GM23338 (cell line): ENCODE measurements around the gene EPB41L4A. TPM values are rescaled to one million over a fixed set of nuclear protein-coding genes. Genes with fewer than 3 reads are reported as not detected.

Source experiments
- EZH2phosphoT487 ChIP-seq: fragments of 200-600 bp; sonication (generic); IDR thresholded peaks from one replicate; pipeline ENCODE4 v1.8.1; 2018; ENCODE audit warnings: antibody characterized with exemption; ENCODE audit not compliant: unreplicated experiment
- JUNB ChIP-seq: IDR thresholded peaks from one replicate; pipeline ENCODE4 v1.6.1; 2016; ENCODE audit warnings: antibody characterized with exemption; ENCODE audit not compliant: unreplicated experiment
- NANOG ChIP-seq: IDR thresholded peaks from 2 replicates; pipeline ENCODE4 v1.6.1; 2016; ENCODE audit warnings: antibody characterized with exemption, borderline replicate concordance
- REST ChIP-seq: IDR thresholded peaks from one replicate; pipeline ENCODE4 v1.6.1; 2018; ENCODE audit warnings: antibody characterized with exemption; ENCODE audit not compliant: unreplicated experiment
- STAT1 ChIP-seq: IDR thresholded peaks from one replicate; pipeline ENCODE4 v1.6.1; 2016; ENCODE audit warnings: antibody characterized with exemption; ENCODE audit not compliant: unreplicated experiment
- ZNF114 ChIP-seq: fragments of 250-450 bp; sonication (Bioruptor Pico); IDR thresholded peaks from 2 replicates; pipeline ENCODE4 v1.5.0; 2020; ENCODE audit warnings: mild to moderate bottlenecking, moderate library complexity
- polyA plus RNA-seq: library from polyadenylated mRNA; unstranded; fragments of >200 nt; fragmentation: Nextera tagmentation; extraction: Ambion mirVana; gene quantifications from 2 replicates; pipeline ENCODE4 v1.2.1, GENCODE V29; 2016
- total RNA-seq: library from RNA; depleted of rRNA; stranded (reverse); fragments of >200 nt; shearing (Covaris generic); gene quantifications from 2 replicates; pipeline ENCODE4 v1.2.3, GENCODE V29; 2014
- TF ChIP-seq, protein P1 (sequence below): fragments of 250-450 bp; sonication (Bioruptor Pico); IDR thresholded peaks from 2 replicates; pipeline ENCODE4 v1.5.0; 2020; ENCODE audit warnings: mild to moderate bottlenecking, moderate library complexity

The EPB41L4A gene
- total and polyA plus RNA-seq, 2 experiments from 2014 or later: 5.7 to 6.0 TPM

DNA sequence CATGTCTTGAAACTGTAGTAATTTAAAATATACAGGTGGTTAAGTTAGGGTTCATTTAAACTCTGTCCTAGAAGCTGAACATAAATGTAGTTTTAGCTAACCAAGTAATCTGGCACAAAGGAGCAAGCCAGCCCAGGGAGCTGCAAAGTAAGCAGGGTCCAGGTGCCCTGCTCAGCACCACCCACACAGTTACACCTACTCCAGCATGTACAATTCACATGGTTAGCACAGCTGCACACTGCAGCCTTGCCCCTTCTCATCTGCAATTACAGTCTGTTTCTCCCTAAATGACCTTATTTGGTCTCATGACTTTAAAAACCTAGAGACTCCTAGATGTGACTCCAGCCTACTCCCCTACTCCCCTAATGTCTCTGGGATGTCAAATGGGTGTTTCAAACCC lies 128.4 kb downstream of the EPB41L4A start (continued):
- TF ChIP-seq, protein P1, sequence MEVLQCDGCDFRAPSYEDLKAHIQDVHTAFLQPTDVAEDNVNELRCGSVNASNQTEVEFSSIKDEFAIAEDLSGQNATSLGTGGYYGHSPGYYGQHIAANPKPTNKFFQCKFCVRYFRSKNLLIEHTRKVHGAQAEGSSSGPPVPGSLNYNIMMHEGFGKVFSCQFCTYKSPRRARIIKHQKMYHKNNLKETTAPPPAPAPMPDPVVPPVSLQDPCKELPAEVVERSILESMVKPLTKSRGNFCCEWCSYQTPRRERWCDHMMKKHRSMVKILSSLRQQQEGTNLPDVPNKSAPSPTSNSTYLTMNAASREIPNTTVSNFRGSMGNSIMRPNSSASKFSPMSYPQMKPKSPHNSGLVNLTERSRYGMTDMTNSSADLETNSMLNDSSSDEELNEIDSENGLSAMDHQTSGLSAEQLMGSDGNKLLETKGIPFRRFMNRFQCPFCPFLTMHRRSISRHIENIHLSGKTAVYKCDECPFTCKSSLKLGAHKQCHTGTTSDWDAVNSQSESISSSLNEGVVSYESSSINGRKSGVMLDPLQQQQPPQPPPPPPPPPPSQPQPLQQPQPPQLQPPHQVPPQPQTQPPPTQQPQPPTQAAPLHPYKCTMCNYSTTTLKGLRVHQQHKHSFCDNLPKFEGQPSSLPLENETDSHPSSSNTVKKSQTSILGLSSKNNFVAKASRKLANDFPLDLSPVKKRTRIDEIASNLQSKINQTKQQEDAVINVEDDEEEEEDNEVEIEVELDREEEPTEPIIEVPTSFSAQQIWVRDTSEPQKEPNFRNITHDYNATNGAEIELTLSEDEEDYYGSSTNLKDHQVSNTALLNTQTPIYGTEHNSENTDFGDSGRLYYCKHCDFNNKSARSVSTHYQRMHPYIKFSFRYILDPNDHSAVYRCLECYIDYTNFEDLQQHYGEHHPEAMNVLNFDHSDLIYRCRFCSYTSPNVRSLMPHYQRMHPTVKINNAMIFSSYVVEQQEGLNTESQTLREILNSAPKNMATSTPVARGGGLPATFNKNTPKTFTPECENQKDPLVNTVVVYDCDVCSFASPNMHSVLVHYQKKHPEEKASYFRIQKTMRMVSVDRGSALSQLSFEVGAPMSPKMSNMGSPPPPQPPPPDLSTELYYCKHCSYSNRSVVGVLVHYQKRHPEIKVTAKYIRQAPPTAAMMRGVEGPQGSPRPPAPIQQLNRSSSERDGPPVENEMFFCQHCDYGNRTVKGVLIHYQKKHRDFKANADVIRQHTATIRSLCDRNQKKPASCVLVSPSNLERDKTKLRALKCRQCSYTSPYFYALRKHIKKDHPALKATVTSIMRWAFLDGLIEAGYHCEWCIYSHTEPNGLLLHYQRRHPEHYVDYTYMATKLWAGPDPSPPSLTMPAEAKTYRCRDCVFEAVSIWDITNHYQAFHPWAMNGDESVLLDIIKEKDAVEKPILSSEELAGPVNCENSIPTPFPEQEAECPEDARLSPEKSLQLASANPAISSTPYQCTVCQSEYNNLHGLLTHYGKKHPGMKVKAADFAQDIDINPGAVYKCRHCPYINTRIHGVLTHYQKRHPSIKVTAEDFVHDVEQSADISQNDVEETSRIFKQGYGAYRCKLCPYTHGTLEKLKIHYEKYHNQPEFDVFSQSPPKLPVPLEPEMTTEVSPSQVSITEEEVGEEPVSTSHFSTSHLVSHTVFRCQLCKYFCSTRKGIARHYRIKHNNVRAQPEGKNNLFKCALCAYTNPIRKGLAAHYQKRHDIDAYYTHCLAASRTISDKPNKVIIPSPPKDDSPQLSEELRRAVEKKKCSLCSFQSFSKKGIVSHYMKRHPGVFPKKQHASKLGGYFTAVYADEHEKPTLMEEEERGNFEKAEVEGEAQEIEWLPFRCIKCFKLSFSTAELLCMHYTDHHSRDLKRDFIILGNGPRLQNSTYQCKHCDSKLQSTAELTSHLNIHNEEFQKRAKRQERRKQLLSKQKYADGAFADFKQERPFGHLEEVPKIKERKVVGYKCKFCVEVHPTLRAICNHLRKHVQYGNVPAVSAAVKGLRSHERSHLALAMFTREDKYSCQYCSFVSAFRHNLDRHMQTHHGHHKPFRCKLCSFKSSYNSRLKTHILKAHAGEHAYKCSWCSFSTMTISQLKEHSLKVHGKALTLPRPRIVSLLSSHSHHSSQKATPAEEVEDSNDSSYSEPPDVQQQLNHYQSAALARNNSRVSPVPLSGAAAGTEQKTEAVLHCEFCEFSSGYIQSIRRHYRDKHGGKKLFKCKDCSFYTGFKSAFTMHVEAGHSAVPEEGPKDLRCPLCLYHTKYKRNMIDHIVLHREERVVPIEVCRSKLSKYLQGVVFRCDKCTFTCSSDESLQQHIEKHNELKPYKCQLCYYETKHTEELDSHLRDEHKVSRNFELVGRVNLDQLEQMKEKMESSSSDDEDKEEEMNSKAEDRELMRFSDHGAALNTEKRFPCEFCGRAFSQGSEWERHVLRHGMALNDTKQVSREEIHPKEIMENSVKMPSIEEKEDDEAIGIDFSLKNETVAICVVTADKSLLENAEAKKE (CRISPR knock-in tag): no peak
- TF ChIP-seq JUNB: no peak
- TF ChIP-seq ZNF114 (CRISPR knock-in tag): no peak
- TF ChIP-seq STAT1: no peak
- no peak for TF ChIP-seq REST
- TF ChIP-seq NANOG: no peak
- TF ChIP-seq EZH2phosphoT487: no peak
